Measurements from ENCODE around the gene ASB16.

ASB16 gene

GRCh38 chr17:44197980-44198720 lies 27.6 kb downstream of the ASB16 start:
- Histone ChIP-seq H4K20me1 (ENCODE audit: control insufficient read depth, insufficient read depth, low read depth, low read length) (no peaks in the 10 kb centered on the region), H3K4me1 (ENCODE audit: control insufficient read depth, low read length) (peaks cover 40% of the 10 kb centered on the region), H3K9me3 (ENCODE audit: control insufficient read depth, insufficient read depth, low read length) (no peaks in the 10 kb centered on the region), H3K4me2 (ENCODE audit: low read length) (peak overlapping the region; percentile 98), H3K36me3 (ENCODE audit: control insufficient read depth, low read length) (peaks cover 52% of the 10 kb centered on the region), H3K27ac (ENCODE audit: low read depth, low read length) (peak overlapping the region; percentile 94), H3K27me3 (ENCODE audit: control insufficient read depth, low read length) (no peaks in the 10 kb centered on the region), H3K4me3 (ENCODE audit: low read length) (peak overlapping the region; percentile 96), H3K79me2 (ENCODE audit: control insufficient read depth, low read length) (peaks cover 25% of the 10 kb centered on the region), H3F3A (ENCODE audit: control insufficient read depth, insufficient read depth) (peaks cover 12% of the 10 kb centered on the region), H3K9me2 (replicated peaks; ENCODE audit: control insufficient read depth, low read length) (no peaks in the 10 kb centered on the region)
- TF ChIP-seq EZH2phosphoT487 (IDR thresholded peaks at IDR 0.05; ENCODE audit: borderline replicate concordance, low read length) (no peak), CTCF (IDR thresholded peaks at IDR 0.05; ENCODE audit: low read depth, low read length, poor library complexity, severe bottlenecking) (peak; percentile 42)

- peaks cover 44% of the 10 kb centered on the region for H3K36me3 ChIP-seq (ENCODE audit: control insufficient read depth, low read length)
- H3F3A ChIP-seq (ENCODE audit: control insufficient read depth, insufficient read depth) = peaks cover 17% of the 10 kb centered on the region
- peaks cover 25% of the 10 kb centered on the region for H3K79me2 ChIP-seq (ENCODE audit: control insufficient read depth, low read length)
- H3K9me3 ChIP-seq (ENCODE audit: control insufficient read depth, insufficient read depth, low read length) = no peaks in the 10 kb centered on the region
- H3K27me3 ChIP-seq (ENCODE audit: control insufficient read depth, low read length) = no peaks in the 10 kb centered on the region
- H3K4me1 ChIP-seq (ENCODE audit: control insufficient read depth, low read length) = peaks cover 48% of the 10 kb centered on the region
- H3K27ac ChIP-seq (ENCODE audit: low read depth, low read length) = peak overlapping the region; percentile 94
- no peaks in the 10 kb centered on the region for H3K9me2 ChIP-seq (replicated peaks; ENCODE audit: control insufficient read depth, low read length)
- H3K4me3 ChIP-seq (ENCODE audit: low read length) = peak overlapping the region; percentile 96
- H4K20me1 ChIP-seq (ENCODE audit: control insufficient read depth, insufficient read depth, low read depth, low read length) = no peaks in the 10 kb centered on the region
- H3K4me2 ChIP-seq (ENCODE audit: low read length) = peak overlapping the region; percentile 98
- TF ChIP-seq CTCF (IDR thresholded peaks at IDR 0.05; ENCODE audit: low read depth, low read length, poor library complexity, severe bottlenecking) (no peak), EZH2phosphoT487 (IDR thresholded peaks at IDR 0.05; ENCODE audit: borderline replicate concordance, low read length) (no peak)
Observed at GRCh38 chr17:44198721-44199552, 28.4 kb downstream of the ASB16 start.

- H3K27ac ChIP-seq (ENCODE audit: low read depth, low read length) = peak within 1 kb of the TSS; percentile 94
Observed at GRCh38 chr17:44199553-44200477, 29.3 kb downstream of the ASB16 start, which contains the start of gene ATXN7L3. Gene ATXN7L3, minus strand, starts transcription at chr17:44199884. Its CDS starts 1,814 bp downstream, at chr17:44198070.

More at GRCh38 chr17:44199553-44200477, 29.3 kb downstream of the ASB16 start, which contains the start of gene ATXN7L3:
- Histone ChIP-seq H3K36me3 (ENCODE audit: control insufficient read depth, low read length) (peaks cover 36% of the 10 kb centered on the region), H3K4me1 (ENCODE audit: control insufficient read depth, low read length) (peaks cover 55% of the 10 kb centered on the region), H3F3A (ENCODE audit: control insufficient read depth, insufficient read depth) (peaks cover 25% of the 10 kb centered on the region), H3K4me2 (ENCODE audit: low read length) (peak within 1 kb of the TSS; percentile 98), H3K9me3 (ENCODE audit: control insufficient read depth, insufficient read depth, low read length) (no peaks in the 10 kb centered on the region), H3K4me3 (ENCODE audit: low read length) (peak within 1 kb of the TSS; percentile 96), H4K20me1 (ENCODE audit: control insufficient read depth, insufficient read depth, low read depth, low read length) (no peaks in the 10 kb centered on the region), H3K27me3 (ENCODE audit: control insufficient read depth, low read length) (no peaks in the 10 kb centered on the region), H3K9me2 (replicated peaks; ENCODE audit: control insufficient read depth, low read length) (no peaks in the 10 kb centered on the region), H3K79me2 (ENCODE audit: control insufficient read depth, low read length) (peaks cover 25% of the 10 kb centered on the region)
- no peak for TF ChIP-seq EZH2phosphoT487 (IDR thresholded peaks at IDR 0.05; ENCODE audit: borderline replicate concordance, low read length)
